ENCODE data around the gene HIVEP2. TPM values are rescaled to one million over a fixed set of nuclear protein-coding genes. Genes with fewer than 3 reads are reported as not detected.

HIVEP2 gene
- total RNA-seq, 1 experiment from 2014 or later: 3.0 TPM

DNA sequence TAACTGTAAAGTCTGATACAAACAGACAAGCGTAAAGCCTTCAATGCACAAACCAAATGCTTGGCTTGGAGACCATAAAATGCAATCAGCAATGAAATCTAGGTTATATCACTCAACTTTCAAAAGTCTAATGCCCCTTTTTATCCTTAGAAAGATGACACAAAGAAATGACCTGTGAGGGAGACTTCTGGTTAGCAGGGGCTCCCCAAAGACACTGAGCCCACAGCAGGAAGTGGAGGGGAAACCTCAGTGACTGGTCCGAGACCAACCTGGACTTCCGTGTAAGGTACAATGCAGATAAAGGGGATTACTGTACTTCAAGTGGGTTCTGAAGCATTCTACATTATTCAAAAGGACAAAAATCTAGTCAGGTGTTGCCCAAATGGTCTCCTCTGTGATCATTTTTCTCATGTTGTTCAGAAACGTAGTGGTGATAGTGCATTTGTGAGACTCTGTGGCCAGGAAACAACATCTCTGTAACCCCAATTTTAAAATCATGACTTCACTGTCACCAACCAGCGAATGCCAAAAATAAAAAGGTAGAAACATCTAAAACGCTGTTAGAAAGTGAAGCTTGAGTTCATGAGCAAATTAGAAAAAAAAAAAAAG, 88.2 kb downstream of the HIVEP2 start:
- Histone ChIP-seq H3K4me3 (ENCODE audit: low read length) (no peak overlapping the region), H3K27ac (ENCODE audit: low read length) (no peak overlapping the region), H3K4me2 (ENCODE audit: low read depth, low read length, poor library complexity, severe bottlenecking) (no peak overlapping the region), H2AFZ (ENCODE audit: low read length) (0 out of 2 replicates have a peak overlapping the region, but pooled peaks have one; percentile 52), H3K9me3 (ENCODE audit: low read length) (no peaks in the 10 kb centered on the region), H3K4me1 (ENCODE audit: low read length) (no peaks in the 10 kb centered on the region), H3K79me2 (ENCODE audit: low read length) (no peaks in the 10 kb centered on the region), H3K36me3 (ENCODE audit: insufficient read depth, low read length) (no peaks in the 10 kb centered on the region), H3K9ac (ENCODE audit: low read length) (no peak overlapping the region), H3K9me2 (replicated peaks; ENCODE audit: insufficient read depth, low read length) (no peaks in the 10 kb centered on the region), H4K20me1 (ENCODE audit: insufficient read depth, low read depth, low read length) (no peaks in the 10 kb centered on the region), H3K27me3 (ENCODE audit: low read length) (no peaks in the 10 kb centered on the region)
- no peak for DNase-seq

DNA sequence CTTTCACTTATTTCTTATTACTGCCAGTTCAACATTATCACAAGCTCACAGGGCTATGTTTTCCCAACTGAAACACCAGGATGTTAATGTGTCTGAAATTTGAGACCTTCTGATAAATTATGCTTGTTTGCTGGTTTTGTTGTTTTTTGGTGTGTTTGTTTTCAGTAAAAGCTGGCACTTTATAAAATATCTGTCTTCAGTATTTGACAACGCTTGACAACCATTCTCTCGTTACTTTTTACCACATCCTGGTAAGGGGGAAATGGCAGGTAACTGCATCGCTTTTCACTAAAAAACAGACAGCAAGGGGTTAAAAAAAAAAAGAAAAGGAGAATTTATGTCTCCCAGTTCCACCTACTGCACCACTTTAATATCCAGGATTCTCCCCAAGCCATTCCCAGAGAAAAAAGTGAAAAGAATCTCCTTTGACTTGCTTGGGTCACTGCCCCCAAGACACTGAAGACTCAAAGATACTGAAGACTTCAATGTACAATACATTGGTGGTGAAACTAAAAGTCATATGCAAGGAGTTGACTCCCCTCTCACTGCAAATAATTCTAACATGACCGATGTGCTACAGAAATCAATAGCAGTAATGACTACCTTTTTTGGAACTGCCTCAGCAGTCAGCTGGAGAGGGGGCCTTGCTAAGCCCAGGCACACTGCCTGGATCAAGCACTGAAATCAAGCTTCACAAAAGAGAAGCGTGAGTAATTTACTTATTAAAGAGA, 88.9 kb downstream of the HIVEP2 start:
- no peak for DNase-seq
- H3K4me3 ChIP-seq (ENCODE audit: low read length): no peak overlapping the region

DNA sequence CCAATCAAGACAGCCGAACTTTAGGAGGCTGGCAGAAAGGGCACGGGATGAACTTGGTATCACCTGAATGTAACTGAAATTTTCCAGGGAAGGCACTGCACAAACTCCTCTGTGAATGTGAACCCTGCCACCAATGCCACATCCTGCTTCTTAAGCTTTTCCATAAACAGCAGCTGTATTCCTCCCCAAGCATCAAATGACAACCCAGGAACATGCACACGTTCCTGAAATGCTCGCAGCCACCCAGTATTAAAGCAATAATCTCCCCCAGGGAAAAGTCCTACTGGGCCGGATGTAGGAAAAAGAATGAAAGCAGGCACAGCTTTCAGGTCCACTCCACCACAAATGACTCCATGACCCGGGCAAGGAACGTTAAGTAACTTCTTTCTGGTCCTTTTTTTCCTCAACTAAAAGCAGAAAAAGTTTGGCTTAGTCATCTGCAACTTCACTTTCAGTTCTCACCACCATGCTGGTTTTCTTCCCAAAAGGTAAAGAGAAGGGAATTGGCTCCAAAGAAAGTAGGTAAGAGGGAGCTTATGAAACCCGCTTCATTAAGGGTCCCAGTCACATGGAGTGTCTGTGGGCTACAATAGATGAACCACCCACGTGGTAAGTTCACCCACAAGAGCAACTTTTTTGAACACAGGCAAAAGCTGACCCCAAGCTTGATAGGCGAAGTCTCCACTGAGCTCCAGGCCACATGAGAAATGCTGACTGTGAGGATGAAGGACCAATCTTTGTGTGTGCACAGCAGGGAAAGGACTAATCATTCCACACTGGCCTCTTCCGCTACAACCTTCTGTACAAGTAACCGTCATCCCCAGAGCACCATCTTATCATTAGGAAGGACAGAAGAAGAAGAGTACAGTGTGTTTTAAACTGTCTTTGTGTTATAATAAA, 90.1 kb downstream of the HIVEP2 start:
- Histone ChIP-seq H3K4me1 (ENCODE audit: low read length) (no peaks in the 10 kb centered on the region), H2AFZ (ENCODE audit: low read length) (no peak overlapping the region), H3K27ac (ENCODE audit: low read length) (no peak overlapping the region), H3K9ac (ENCODE audit: low read length) (no peak overlapping the region), H4K20me1 (ENCODE audit: insufficient read depth, low read depth, low read length) (no peaks in the 10 kb centered on the region), H3K79me2 (ENCODE audit: low read length) (no peaks in the 10 kb centered on the region), H3K4me2 (ENCODE audit: low read depth, low read length, poor library complexity, severe bottlenecking) (no peak overlapping the region), H3K4me3 (ENCODE audit: low read length) (no peak overlapping the region), H3K9me2 (replicated peaks; ENCODE audit: insufficient read depth, low read length) (no peaks in the 10 kb centered on the region), H3K27me3 (ENCODE audit: low read length) (no peaks in the 10 kb centered on the region), H3K36me3 (ENCODE audit: insufficient read depth, low read length) (no peaks in the 10 kb centered on the region), H3K9me3 (ENCODE audit: low read length) (no peaks in the 10 kb centered on the region)
- no peak for DNase-seq

More for the DNA sequence above, 88.9 kb downstream of the HIVEP2 start:
- no peaks in the 10 kb centered on the region for H3K79me2 ChIP-seq (ENCODE audit: low read length)
- H4K20me1 ChIP-seq (ENCODE audit: insufficient read depth, low read depth, low read length): no peaks in the 10 kb centered on the region
- no peak overlapping the region for H2AFZ ChIP-seq (ENCODE audit: low read length)
- H3K27me3 ChIP-seq (ENCODE audit: low read length): no peaks in the 10 kb centered on the region
- no peak overlapping the region for H3K9ac ChIP-seq (ENCODE audit: low read length)
- H3K4me1 ChIP-seq (ENCODE audit: low read length): no peaks in the 10 kb centered on the region
- no peaks in the 10 kb centered on the region for H3K9me3 ChIP-seq (ENCODE audit: low read length)
- H3K4me2 ChIP-seq (ENCODE audit: low read depth, low read length, poor library complexity, severe bottlenecking): no peak overlapping the region
- H3K9me2 ChIP-seq (replicated peaks; ENCODE audit: insufficient read depth, low read length): no peaks in the 10 kb centered on the region
- H3K36me3 ChIP-seq (ENCODE audit: insufficient read depth, low read length): no peaks in the 10 kb centered on the region
- H3K27ac ChIP-seq (ENCODE audit: low read length): no peak overlapping the region

DNA sequence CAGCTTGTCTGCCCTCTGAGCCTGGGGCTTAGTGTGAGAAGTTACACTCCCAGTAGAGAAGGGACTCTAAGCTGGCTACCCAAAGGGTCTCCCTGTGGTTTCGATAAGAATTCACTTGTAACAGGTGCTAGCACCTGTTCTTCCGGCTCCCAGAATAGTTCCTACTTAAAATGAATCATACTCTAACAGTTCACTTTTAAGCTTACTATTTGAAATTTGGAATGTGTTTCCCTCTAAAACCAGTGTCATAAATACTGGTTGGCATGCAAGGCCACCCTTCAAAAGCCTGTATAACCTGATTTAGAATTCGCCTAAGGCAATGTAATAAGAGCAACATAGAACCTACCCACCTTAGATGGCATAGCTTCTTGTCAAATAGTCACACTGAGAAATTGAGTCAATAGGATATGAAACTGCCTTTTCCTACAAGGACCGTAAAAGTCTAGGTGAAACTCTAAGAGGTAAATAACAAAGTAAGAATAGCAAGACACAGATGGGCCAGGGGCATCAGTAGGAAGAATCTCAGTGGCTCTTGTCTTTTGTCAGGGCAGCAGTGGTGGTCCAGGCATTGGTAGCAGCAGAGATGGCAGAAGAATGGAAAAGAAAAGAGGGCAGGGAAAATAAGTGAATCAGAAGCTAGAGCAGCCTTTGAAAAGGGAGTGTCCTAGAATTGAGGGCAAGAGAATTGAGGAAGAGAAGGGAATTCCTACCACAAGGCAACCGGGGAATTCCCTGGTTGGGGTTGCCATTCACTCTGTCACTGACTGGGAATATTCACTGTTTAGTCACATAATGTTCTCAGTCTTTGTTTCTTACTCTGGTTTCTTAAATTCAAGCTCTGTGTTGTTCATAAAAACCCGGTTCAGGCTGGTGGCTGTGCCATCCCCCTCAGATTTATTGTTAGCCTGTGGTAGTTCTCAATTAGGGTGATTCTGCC, 91.5 kb downstream of the HIVEP2 start:
- Histone ChIP-seq H3K36me3 (ENCODE audit: insufficient read depth, low read length) (no peaks in the 10 kb centered on the region), H3K9ac (ENCODE audit: low read length) (no peak overlapping the region), H3K9me2 (replicated peaks; ENCODE audit: insufficient read depth, low read length) (no peaks in the 10 kb centered on the region), H3K4me2 (ENCODE audit: low read depth, low read length, poor library complexity, severe bottlenecking) (no peak overlapping the region), H3K9me3 (ENCODE audit: low read length) (no peaks in the 10 kb centered on the region), H2AFZ (ENCODE audit: low read length) (no peak overlapping the region), H4K20me1 (ENCODE audit: insufficient read depth, low read depth, low read length) (no peaks in the 10 kb centered on the region), H3K27me3 (ENCODE audit: low read length) (no peaks in the 10 kb centered on the region), H3K4me3 (ENCODE audit: low read length) (no peak overlapping the region), H3K27ac (ENCODE audit: low read length) (no peak overlapping the region), H3K4me1 (ENCODE audit: low read length) (no peaks in the 10 kb centered on the region), H3K79me2 (ENCODE audit: low read length) (no peaks in the 10 kb centered on the region)
- no peak for DNase-seq

DNA sequence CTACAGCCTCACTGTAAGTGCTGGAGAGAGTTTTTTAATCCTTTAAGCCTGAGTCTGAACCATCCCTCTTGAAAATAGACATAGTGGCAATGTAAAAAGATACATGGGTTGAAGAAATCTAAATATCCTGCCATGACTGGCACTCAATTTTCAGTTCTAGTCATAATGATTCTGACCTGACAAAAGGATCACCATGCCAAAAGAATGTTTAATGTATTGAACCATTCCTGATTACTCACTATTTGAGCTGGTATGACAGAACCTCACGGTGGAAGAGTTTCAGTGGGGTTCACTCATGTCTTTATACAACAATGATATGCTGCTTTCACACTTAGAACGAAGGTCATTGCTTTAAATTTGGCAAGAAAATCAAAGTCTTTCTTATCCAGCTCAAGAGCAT, 93.4 kb downstream of the HIVEP2 start:
- Histone ChIP-seq H3K9ac (ENCODE audit: low read length) (no peak overlapping the region), H3K79me2 (ENCODE audit: low read length) (no peaks in the 10 kb centered on the region), H3K4me3 (ENCODE audit: low read length) (no peak overlapping the region), H3K27me3 (ENCODE audit: low read length) (no peaks in the 10 kb centered on the region), H3K27ac (ENCODE audit: low read length) (no peak overlapping the region), H4K20me1 (ENCODE audit: insufficient read depth, low read depth, low read length) (no peaks in the 10 kb centered on the region), H3K36me3 (ENCODE audit: insufficient read depth, low read length) (no peaks in the 10 kb centered on the region), H3K4me2 (ENCODE audit: low read depth, low read length, poor library complexity, severe bottlenecking) (no peak overlapping the region), H2AFZ (ENCODE audit: low read length) (no peak overlapping the region), H3K9me3 (ENCODE audit: low read length) (no peaks in the 10 kb centered on the region), H3K4me1 (ENCODE audit: low read length) (no peaks in the 10 kb centered on the region), H3K9me2 (replicated peaks; ENCODE audit: insufficient read depth, low read length) (no peaks in the 10 kb centered on the region)
- DNase-seq: no peak

DNA sequence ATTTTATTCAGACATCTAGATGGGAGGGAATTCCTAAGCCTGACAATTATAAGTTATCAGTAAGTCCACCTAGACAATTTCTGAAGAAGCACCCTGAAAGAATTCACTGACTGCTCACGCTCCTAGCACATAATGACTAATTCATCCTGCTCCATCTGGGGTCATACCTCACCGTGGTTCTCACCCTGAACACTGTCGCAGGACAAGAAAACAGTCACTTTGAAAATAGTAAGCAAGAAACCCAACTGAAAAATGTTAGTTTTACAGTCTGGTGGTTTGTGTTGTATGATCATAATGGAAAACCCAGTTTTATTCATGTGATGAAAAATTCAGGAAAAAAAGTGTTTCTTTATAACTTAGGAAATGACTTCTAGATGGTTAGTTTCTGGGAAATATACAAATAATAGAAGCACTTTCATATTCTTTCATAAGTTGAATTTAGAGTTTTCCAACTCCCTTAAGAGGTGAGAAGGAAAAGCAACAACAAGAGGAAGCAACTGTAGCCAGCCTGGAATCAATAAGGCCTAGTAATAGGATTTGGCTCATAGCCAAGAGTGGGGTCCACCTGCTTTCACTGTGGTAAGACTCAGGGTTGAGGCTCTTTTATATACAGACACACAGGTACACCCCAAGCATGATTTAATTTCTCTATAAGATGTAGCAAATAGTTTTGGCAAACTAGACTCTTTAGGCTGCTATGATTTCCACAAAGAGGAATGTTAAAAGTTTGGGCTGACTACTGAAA, 94.1 kb downstream of the HIVEP2 start:
- Histone ChIP-seq H3K9me2 (replicated peaks; ENCODE audit: insufficient read depth, low read length) (no peaks in the 10 kb centered on the region), H3K27ac (ENCODE audit: low read length) (no peak overlapping the region), H3K79me2 (ENCODE audit: low read length) (no peaks in the 10 kb centered on the region), H3K4me2 (ENCODE audit: low read depth, low read length, poor library complexity, severe bottlenecking) (no peak overlapping the region), H3K27me3 (ENCODE audit: low read length) (no peaks in the 10 kb centered on the region), H3K4me1 (ENCODE audit: low read length) (peaks cover under 1% of the 10 kb centered on the region), H3K4me3 (ENCODE audit: low read length) (no peak overlapping the region), H2AFZ (ENCODE audit: low read length) (no peak overlapping the region), H3K36me3 (ENCODE audit: insufficient read depth, low read length) (no peaks in the 10 kb centered on the region), H3K9ac (ENCODE audit: low read length) (no peak overlapping the region), H3K9me3 (ENCODE audit: low read length) (no peaks in the 10 kb centered on the region), H4K20me1 (ENCODE audit: insufficient read depth, low read depth, low read length) (no peaks in the 10 kb centered on the region)
- DNase-seq: no peak

DNA sequence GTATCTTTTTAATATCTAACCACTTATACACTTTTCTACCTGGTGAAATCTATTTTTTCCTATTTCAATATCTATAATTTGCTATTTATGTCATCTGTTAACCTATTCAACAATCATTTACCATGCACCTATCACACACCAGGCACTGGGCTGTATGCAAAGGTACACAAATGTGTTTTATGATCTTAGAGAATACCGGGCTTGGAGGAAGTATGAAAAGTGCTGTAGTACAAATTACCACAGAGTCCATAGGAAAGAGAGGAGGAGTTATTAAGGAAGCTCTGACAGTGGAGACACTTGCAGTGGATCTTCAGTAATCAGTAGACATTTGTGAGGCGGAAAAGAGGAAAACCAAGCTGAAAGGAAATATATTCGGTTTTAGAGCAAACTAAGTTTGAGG, 96.0 kb downstream of the HIVEP2 start:
- Histone ChIP-seq H3K4me3 (ENCODE audit: low read length) (no peak overlapping the region), H3K27me3 (ENCODE audit: low read length) (no peaks in the 10 kb centered on the region), H3K4me1 (ENCODE audit: low read length) (peaks cover 8% of the 10 kb centered on the region), H3K4me2 (ENCODE audit: low read depth, low read length, poor library complexity, severe bottlenecking) (no peak overlapping the region), H3K9me3 (ENCODE audit: low read length) (no peaks in the 10 kb centered on the region), H4K20me1 (ENCODE audit: insufficient read depth, low read depth, low read length) (no peaks in the 10 kb centered on the region), H3K27ac (ENCODE audit: low read length) (no peak overlapping the region), H3K9ac (ENCODE audit: low read length) (no peak overlapping the region), H2AFZ (ENCODE audit: low read length) (no peak overlapping the region), H3K9me2 (replicated peaks; ENCODE audit: insufficient read depth, low read length) (no peaks in the 10 kb centered on the region), H3K36me3 (ENCODE audit: insufficient read depth, low read length) (no peaks in the 10 kb centered on the region), H3K79me2 (ENCODE audit: low read length) (no peaks in the 10 kb centered on the region)
- DNase-seq: no peak
